SK-N-SH treated with all-trans-retinoic acid at 6 μM for 48 hours (cell line): ENCODE data around the gene GAREM1.

Experiments
- ATAC-seq: fragments of 200-7000 bp; cut with Tn5 transposase; 3 replicates; pipeline ENCODE4 v1.9.1; 2020; ENCODE audit warnings: mild to moderate bottlenecking, moderate library complexity
- ARNTL ChIP-seq: fragments of 450-650 bp; formaldehyde crosslinking; IDR thresholded peaks from 2 replicates; pipeline ENCODE4 v1.5.0; 2020; ENCODE audit warnings: low read depth, mild to moderate bottlenecking, moderate library complexity, borderline replicate concordance
- BACH2 ChIP-seq: fragments of 250-450 bp; sonication (Bioruptor Pico); IDR thresholded peaks from 2 replicates; pipeline ENCODE4 v1.9.0; 2021; ENCODE audit warnings: mild to moderate bottlenecking, borderline replicate concordance
- CSDC2 ChIP-seq: fragments of 250-450 bp; sonication (Bioruptor Pico); IDR thresholded peaks from 2 replicates; pipeline ENCODE4 v1.5.0; 2020; ENCODE audit warnings: mild to moderate bottlenecking, moderate library complexity
- CSRNP3 ChIP-seq: fragments of 250-450 bp; sonication (Bioruptor Pico); IDR thresholded peaks from 2 replicates; pipeline ENCODE4 v1.5.1; 2021; ENCODE audit warnings: mild to moderate bottlenecking, moderate library complexity
- ESRRG ChIP-seq: fragments of 250-450 bp; sonication (Bioruptor Pico); IDR thresholded peaks from 2 replicates; pipeline ENCODE4 v1.6.1; 2021; ENCODE audit warnings: mild to moderate bottlenecking
- GLIS3 ChIP-seq: fragments of 250-450 bp; sonication (Bioruptor Pico); IDR thresholded peaks from 2 replicates; pipeline ENCODE4 v1.5.0; 2020; ENCODE audit warnings: mild to moderate bottlenecking, moderate library complexity
- ISL1 ChIP-seq: fragments of 250-450 bp; sonication (Bioruptor Pico); IDR thresholded peaks from 2 replicates; pipeline ENCODE4 v2.1.2; 2022; ENCODE audit warnings: mild to moderate bottlenecking, moderate library complexity
- OSR1 ChIP-seq: fragments of 250-450 bp; sonication (Bioruptor Pico); IDR thresholded peaks from 2 replicates; pipeline ENCODE4 v1.8.0; 2022; ENCODE audit warnings: moderate library complexity, mild to moderate bottlenecking, inconsistent platforms
- PATZ1 ChIP-seq: fragments of 250-450 bp; sonication (Bioruptor Pico); IDR thresholded peaks from 2 replicates; pipeline ENCODE4 v1.8.0; 2020; ENCODE audit warnings: mild to moderate bottlenecking, moderate library complexity, borderline replicate concordance
- POU6F1 ChIP-seq: fragments of 250-450 bp; sonication (Bioruptor Pico); IDR thresholded peaks from 2 replicates; pipeline ENCODE4 v1.8.0; 2021; ENCODE audit warnings: low read depth, mild to moderate bottlenecking, moderate library complexity, borderline replicate concordance
- PPARA ChIP-seq: fragments of 250-450 bp; sonication (Bioruptor Pico); IDR thresholded peaks from 2 replicates; pipeline ENCODE4 v1.5.0; 2020; ENCODE audit warnings: mild to moderate bottlenecking, borderline replicate concordance
- RARB ChIP-seq: fragments of 250-450 bp; sonication (Bioruptor Pico); IDR thresholded peaks from 2 replicates; pipeline ENCODE4 v1.8.0; 2021; ENCODE audit warnings: mild to moderate bottlenecking, moderate library complexity
- SNAI2 ChIP-seq: fragments of 250-450 bp; sonication (Bioruptor Pico); IDR thresholded peaks from 2 replicates; pipeline ENCODE4 v1.5.0; 2020; ENCODE audit warnings: mild to moderate bottlenecking, moderate library complexity
- TCF4 ChIP-seq: fragments of 250-450 bp; sonication (Bioruptor Pico); IDR thresholded peaks from 2 replicates; pipeline ENCODE4 v1.8.0; 2021; ENCODE audit warnings: mild to moderate bottlenecking, moderate library complexity, borderline replicate concordance
- TOX ChIP-seq: fragments of 250-450 bp; sonication (Bioruptor Pico); IDR thresholded peaks from 2 replicates; pipeline ENCODE4 v1.8.0; 2021; ENCODE audit warnings: mild to moderate bottlenecking, moderate library complexity, borderline replicate concordance
- TSHZ2 ChIP-seq: fragments of 250-450 bp; sonication (Bioruptor Pico); IDR thresholded peaks from 2 replicates; pipeline ENCODE4 v1.5.0; 2020; ENCODE audit warnings: mild to moderate bottlenecking, moderate library complexity
- ZC3H10 ChIP-seq: fragments of 250-450 bp; sonication (Bioruptor Pico); IDR thresholded peaks from 2 replicates; pipeline ENCODE4 v1.5.1; 2021; ENCODE audit warnings: mild to moderate bottlenecking, moderate library complexity
- ZFP3 ChIP-seq: fragments of 250-450 bp; sonication (Bioruptor Pico); IDR thresholded peaks from 2 replicates; pipeline ENCODE4 v1.5.0; 2020; ENCODE audit warnings: mild to moderate bottlenecking, moderate library complexity
- ZFP30 ChIP-seq: fragments of 450-650 bp; formaldehyde crosslinking; IDR thresholded peaks from 2 replicates; pipeline ENCODE4 v1.5.0; 2022; ENCODE audit warnings: mild to moderate bottlenecking, moderate library complexity
- ZNF565 ChIP-seq: fragments of 450-650 bp; formaldehyde crosslinking; conservative IDR thresholded peaks from 2 replicates; pipeline ENCODE4 v1.5.0; 2020; ENCODE audit warnings: low read depth, mild to moderate bottlenecking, moderate library complexity
- ZNF70 ChIP-seq: fragments of 450-650 bp; formaldehyde crosslinking; IDR thresholded peaks from 2 replicates; pipeline ENCODE4 v1.5.0; 2020; ENCODE audit warnings: mild to moderate bottlenecking, moderate library complexity
- ZNF8 ChIP-seq: fragments of 450-650 bp; formaldehyde crosslinking; IDR thresholded peaks from 2 replicates; pipeline ENCODE4 v1.5.0; 2020; ENCODE audit warnings: mild to moderate bottlenecking, moderate library complexity

GAREM1 gene

GRCh38 chr18:32418148-32418547 lies 52.5 kb downstream of the GAREM1 start (continued):
- TF ChIP-seq TSHZ2 = no peak
- no peak for TF ChIP-seq TCF4 (CRISPR knock-in tag)
- TF ChIP-seq TOX = no peak
- TF ChIP-seq ARNTL = no peak
- TF ChIP-seq ZNF70 = no peak
- no peak for TF ChIP-seq ESRRG
- no peak for TF ChIP-seq ZC3H10 (CRISPR knock-in tag)

GRCh38 chr18:32405588-32405987 lies 65.1 kb downstream of the GAREM1 start:
- ATAC-seq = no peak
- TF ChIP-seq ZNF70 (no peak), ZC3H10 (CRISPR knock-in tag) (no peak), ZFP3 (CRISPR knock-in tag) (no peak), ZNF8 (CRISPR knock-in tag) (no peak), BACH2 (CRISPR knock-in tag) (no peak), SNAI2 (CRISPR knock-in tag) (no peak), CSRNP3 (CRISPR knock-in tag) (no peak), CSDC2 (CRISPR knock-in tag) (no peak), ESRRG (no peak), PATZ1 (CRISPR knock-in tag) (no peak), ZNF565 (CRISPR knock-in tag) (no peak), PPARA (no peak), TCF4 (CRISPR knock-in tag) (no peak), ARNTL (no peak), ZFP30 (CRISPR knock-in tag) (no peak), OSR1 (no peak), POU6F1 (CRISPR knock-in tag) (no peak), GLIS3 (no peak), TOX (no peak), RARB (no peak)

GRCh38 chr18:32401621-32402020 lies 69.1 kb downstream of the GAREM1 start:
- ATAC-seq = no peak
- no peak for TF ChIP-seq OSR1
- no peak for TF ChIP-seq ARNTL
- no peak for TF ChIP-seq ZNF565 (CRISPR knock-in tag)
- no peak for TF ChIP-seq BACH2 (CRISPR knock-in tag)
- no peak for TF ChIP-seq ZNF8 (CRISPR knock-in tag)
- no peak for TF ChIP-seq TSHZ2
- no peak for TF ChIP-seq PATZ1 (CRISPR knock-in tag)
- no peak for TF ChIP-seq ISL1 (CRISPR knock-in tag)
- no peak for TF ChIP-seq ZC3H10 (CRISPR knock-in tag)
- no peak for TF ChIP-seq RARB
- TF ChIP-seq ESRRG = no peak
- TF ChIP-seq ZNF70 = no peak
- TF ChIP-seq, all 23 proteins: peak for 0
